PC-9 (cell line): ENCODE data around the gene ACTRT3. TPM values are rescaled to one million over a fixed set of nuclear protein-coding genes. Genes with fewer than 3 reads are reported as not detected.
A peak's percentile ranks its signal among the peaks of the same experiment; 100 is the strongest.

Experiments used
- BruUV-seq: library from RNA; stranded (reverse); fragments of 400-500 nt; replicated peaks from 2 replicates; lab custom pipeline; 2021; lab: Mats Ljungman, UMichigan
- CTCF ChIA-PET: fragments of 300-600 bp; sonication (Branson Sonifier 250); formaldehyde crosslinking; loops from one replicate; lab custom pipeline; 2022; ENCODE audit warnings: antibody characterized with exemption; lab: Charles Lee
- POLR2A ChIA-PET: fragments of 300-600 bp; sonication (Branson Sonifier 250); formaldehyde crosslinking; loops from one replicate; lab custom pipeline; 2022; ENCODE audit warnings: antibody characterized with exemption; ENCODE audit not compliant: unreplicated experiment; lab: Charles Lee
- DNase-seq, 2 experiments: peaks; one replicate each; pipeline versions ENCODE4 v3.0.0 to v3.0.0-alpha.2; 2015 to 2022; ENCODE audit warnings: mixed read lengths in 1 of 2
- H2AFZ ChIP-seq: fragments of 200-600 bp; sonication (generic); 2 replicates; pipeline ENCODE4 v1.8.1; 2017; ENCODE audit warnings: antibody characterized with exemption
- H3F3A ChIP-seq: fragments of 200-600 bp; sonication (generic); 2 replicates; pipeline ENCODE4 v1.8.1; 2017; ENCODE audit warnings: antibody characterized with exemption, mild to moderate bottlenecking, low read depth; ENCODE audit not compliant: insufficient read depth
- H3K27ac ChIP-seq: fragments of 200-600 bp; sonication (generic); 2 replicates; pipeline ENCODE4 v1.6.1; 2016; ENCODE audit warnings: mixed run types
- H3K27me3 ChIP-seq: fragments of 200-600 bp; sonication (generic); 2 replicates; pipeline ENCODE4 v1.6.1; 2016; ENCODE audit warnings: low read depth, mixed run types; ENCODE audit not compliant: insufficient read depth
- H3K36me3 ChIP-seq: fragments of 200-600 bp; sonication (generic); 2 replicates; pipeline ENCODE4 v1.6.1; 2016; ENCODE audit warnings: low read depth, mixed run types
- H3K4me1 ChIP-seq: fragments of 200-600 bp; sonication (generic); replicated peaks from 2 replicates; pipeline ENCODE4 v1.6.1; 2016; ENCODE audit warnings: mixed run types; ENCODE audit not compliant: insufficient read depth
- H3K4me2 ChIP-seq: fragments of 200-600 bp; sonication (generic); 2 replicates; pipeline ENCODE4 v1.6.1; 2017; ENCODE audit warnings: mixed run types
- H3K4me3 ChIP-seq: fragments of 200-600 bp; sonication (generic); 2 replicates; pipeline ENCODE4 v1.6.1; 2016; ENCODE audit warnings: mixed run types
- H3K79me2 ChIP-seq: fragments of 200-600 bp; sonication (generic); 2 replicates; pipeline ENCODE4 v1.6.1; 2017; ENCODE audit warnings: low read depth, mixed run types
- H3K9me2 ChIP-seq: fragments of 200-600 bp; sonication (generic); 2 replicates; pipeline ENCODE4 v1.8.1; 2017; ENCODE audit warnings: mild to moderate bottlenecking; ENCODE audit not compliant: insufficient read depth
- H3K9me3 ChIP-seq: fragments of 200-600 bp; sonication (generic); 2 replicates; pipeline ENCODE4 v1.8.1; 2016; ENCODE audit warnings: low read depth; ENCODE audit not compliant: insufficient read depth
- H4K20me1 ChIP-seq: fragments of 200-600 bp; sonication (generic); 2 replicates; pipeline ENCODE4 v1.8.1; 2017; ENCODE audit not compliant: insufficient read depth
- CTCF ChIP-seq: fragments of 200-600 bp; sonication (generic); conservative IDR thresholded peaks from 2 replicates; pipeline ENCODE4 v1.6.1; 2017; ENCODE audit warnings: mixed run types, antibody characterized with exemption, mild to moderate bottlenecking, moderate library complexity
- EZH2 ChIP-seq: fragments of 200-600 bp; sonication (generic); IDR thresholded peaks from 2 replicates; pipeline ENCODE4 v1.8.0; 2017; ENCODE audit warnings: antibody characterized with exemption, low read depth
- intact Hi-C: fragments of 100-400 bp; cut with micrococcal nuclease; formaldehyde crosslinking; loops from one replicate; pipeline ENCODE4 v1.10.0; 2022; ENCODE audit not compliant: unreplicated experiment
- total RNA-seq: library from RNA; stranded (reverse); gene quantifications from 2 replicates; pipeline ENCODE4 v1.2.3, GENCODE V29; 2021

ACTRT3 gene
- total RNA-seq, 1 experiment from 2014 or later: 2.4 TPM

- H3K36me3 ChIP-seq: peaks cover 30% of the 10 kb centered on the region; the same call in 1 of the 2 replicates
- no peaks in the 10 kb centered on the region for H3K27me3 ChIP-seq
- peak; percentile 84 to 91 for DNase-seq
- peaks cover 13% of the 10 kb centered on the region for H3K4me1 ChIP-seq
- POLR2A ChIA-PET: interaction anchor here (0.6 to 0.8 kb wide), 2 partner anchors 194 to 948 kb away, joined by 3 to 7 read pairs; no protein-coding TSS in a partner anchor
- TF ChIP-seq EZH2 (no peak), CTCF (no peak; the same call in 1 of the 2 replicates)
- no peaks in the 10 kb centered on the region for H3K9me3 ChIP-seq
- H3K4me3 ChIP-seq: peak within 1 kb of the TSS; percentile 84
- no peaks in the 10 kb centered on the region for H3K9me2 ChIP-seq
- H3K79me2 ChIP-seq: peaks cover 31% of the 10 kb centered on the region
- H3K4me2 ChIP-seq: peak within 1 kb of the TSS; percentile 86
- intact Hi-C loops: loop anchor here (1.0 to 2.0 kb wide), 3 partner anchors 40 to 584 kb away; partner anchors contain the start of genes LRRC34, LRRIQ4, SEC62 and SKIL
- peak within 1 kb of the TSS; percentile 92 for H3K27ac ChIP-seq
- H4K20me1 ChIP-seq: peaks cover 13% of the 10 kb centered on the region
- peak within 1 kb of the TSS; percentile 95 for H2AFZ ChIP-seq
- peaks cover 39% of the 10 kb centered on the region for H3F3A ChIP-seq
- TSS peak; percentile 94 for BruUV-seq
- CTCF ChIA-PET: no interaction called here
Observed at GRCh38 chr3:169772897-169773816, 3.8 kb upstream of the ACTRT3 start, which contains the start of gene MYNN. TSS of gene MYNN (plus strand) at chr3:169773396. CDS start at chr3:169774296, 900 bp downstream.

DNA sequence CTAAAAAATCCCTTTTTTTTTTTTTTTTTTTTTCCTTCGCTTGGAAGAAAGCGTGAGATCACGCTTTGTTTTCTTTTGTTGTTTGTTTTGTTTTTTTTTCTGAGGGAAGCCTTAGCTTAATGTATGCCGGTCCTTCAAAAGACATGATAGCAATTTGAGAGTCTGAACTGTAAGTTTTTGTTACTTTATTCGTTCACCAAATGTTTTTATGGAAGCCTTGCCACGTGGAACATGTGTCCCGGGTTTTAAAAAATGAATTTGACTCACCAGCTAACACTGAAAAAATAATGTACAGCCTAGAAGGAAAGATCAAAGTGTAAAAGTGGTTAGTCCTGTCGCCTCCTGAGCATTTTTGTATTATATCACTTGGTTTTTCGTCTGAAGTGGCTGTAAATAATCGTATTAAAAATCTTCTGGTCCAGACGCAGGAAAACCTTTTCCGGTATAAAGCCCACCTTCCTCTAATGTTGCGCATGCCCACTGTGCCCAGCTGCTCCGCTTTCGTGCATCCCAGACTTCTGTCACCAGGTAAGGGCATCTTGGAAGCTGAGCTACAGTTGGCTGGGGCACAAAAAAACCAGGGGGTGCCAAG, 3.0 kb upstream of the ACTRT3 start:
- peaks cover 13% of the 10 kb centered on the region for H4K20me1 ChIP-seq
- H3K36me3 ChIP-seq: peaks cover 25% of the 10 kb centered on the region; the same call in 1 of the 2 replicates
- H3F3A ChIP-seq: peaks cover 46% of the 10 kb centered on the region
- no peaks in the 10 kb centered on the region for H3K27me3 ChIP-seq
- peak overlapping the region; percentile 84 for H3K4me3 ChIP-seq
- H3K4me1 ChIP-seq: peaks cover 13% of the 10 kb centered on the region
- H3K4me2 ChIP-seq: peak overlapping the region; percentile 86
- peak overlapping the region; percentile 95 for H2AFZ ChIP-seq
- no peaks in the 10 kb centered on the region for H3K9me2 ChIP-seq
- TF ChIP-seq CTCF (no peak), EZH2 (no peak)
- ChIA-PET CTCF (interaction anchor here (0.6 kb wide), 2 partner anchors 110 to 115 kb away, joined by 3 to 5 read pairs; no protein-coding TSS in a partner anchor), POLR2A (interaction anchor here (0.6 to 0.8 kb wide), 2 partner anchors 28 to 195 kb away, joined by 4 to 7 read pairs; no protein-coding TSS in a partner anchor)
- peak overlapping the region; percentile 92 for H3K27ac ChIP-seq
- intact Hi-C loops: loop anchor here (2.0 kb wide), 2 partner anchors 40 to 584 kb away; partner anchors contain the start of genes LRRC34, LRRIQ4 and SKIL
- DNase-seq: peak; percentile 78 to 80
- peaks cover 31% of the 10 kb centered on the region for H3K79me2 ChIP-seq
- no peaks in the 10 kb centered on the region for H3K9me3 ChIP-seq
- no TSS peak for BruUV-seq
